CD4-positive, alpha-beta T cell (primary cell): ENCODE measurements around the gene DOLPP1. TPM values are rescaled to one million over a fixed set of nuclear protein-coding genes. Genes with fewer than 3 reads are reported as not detected.

Experiments used
- ATAC-seq: fragments of 200-7000 bp; cut with Tn5 transposase; one replicate; pipeline ENCODE4 v1.10.0; 2022; ENCODE audit warnings: mild to moderate bottlenecking; ENCODE audit not compliant: poor library complexity
- CTCF ChIA-PET: fragments of 350-600 bp; sonication (Branson Sonifier 250); formaldehyde crosslinking; loops from one replicate; lab custom pipeline; 2021; ENCODE audit warnings: antibody characterized with exemption, inconsistent platforms; lab: Charles Lee
- POLR2A ChIA-PET: fragments of 350-600 bp; sonication (Branson Sonifier 250); formaldehyde crosslinking; loops from one replicate; lab custom pipeline; 2021; ENCODE audit warnings: antibody characterized with exemption, inconsistent platforms; lab: Charles Lee
- DNase-seq, 14 experiments: peaks; one replicate each; pipeline ENCODE4 v3.0.0-alpha.2; 2013 to 2020; ENCODE audit warnings: mixed read lengths in 2 of 14
- H3K27ac ChIP-seq, 2 donors: one replicate each; pipeline versions ENCODE4 v1.5.1 to v1.7.0; 2013; ENCODE audit warnings: low read length in 2 of 2, low read depth in 1 of 2, mild to moderate bottlenecking in 1 of 2
- H3K27me3 ChIP-seq, 2 experiments: 1 replicate in 1 of 2; 2 replicates in 1 of 2; pipeline versions ENCODE4 v1.6.1 to v1.7.0; 2013; ENCODE audit warnings: low read length in 2 of 2, control low read depth in 1 of 2, mild to moderate bottlenecking in 1 of 2, moderate library complexity in 1 of 2; ENCODE audit not compliant: insufficient read depth in 2 of 2, control insufficient read depth in 1 of 2
- H3K36me3 ChIP-seq: one replicate; pipeline ENCODE4 v1.6.1; 2013; ENCODE audit warnings: low read length, control low read depth; ENCODE audit not compliant: insufficient read depth
- H3K4me1 ChIP-seq: one replicate; pipeline ENCODE4 v1.6.1; 2013; ENCODE audit warnings: low read length, control low read depth; ENCODE audit not compliant: insufficient read depth
- H3K4me3 ChIP-seq: one replicate; pipeline ENCODE4 v1.5.1; 2013; ENCODE audit warnings: mild to moderate bottlenecking, low read length, moderate library complexity
- H3K9me3 ChIP-seq, 2 experiments: 1 replicate in 1 of 2; 2 replicates in 1 of 2; pipeline versions ENCODE4 v1.6.1 to v1.7.0; 2013; ENCODE audit warnings: low read length in 2 of 2, mild to moderate bottlenecking in 2 of 2, control low read depth in 1 of 2, moderate library complexity in 1 of 2; ENCODE audit not compliant: control insufficient read depth in 1 of 2, insufficient read depth in 1 of 2
- H3K27ac Mint-ChIP-seq: one replicate; pipeline ENCODE4 v1.8.0; 2020; ENCODE audit warnings: mixed read lengths
- H3K27me3 Mint-ChIP-seq: one replicate; pipeline ENCODE4 v1.8.0; 2021; ENCODE audit warnings: mixed read lengths
- H3K36me3 Mint-ChIP-seq: one replicate; pipeline ENCODE4 v1.8.0; 2021; ENCODE audit warnings: low read depth, mixed read lengths
- H3K4me1 Mint-ChIP-seq: one replicate; pipeline ENCODE4 v1.8.0; 2021; ENCODE audit warnings: low read depth, mixed read lengths
- H3K4me3 Mint-ChIP-seq: one replicate; pipeline ENCODE4 v1.8.0; 2020; ENCODE audit warnings: mild to moderate bottlenecking, mixed read lengths
- H3K9me3 Mint-ChIP-seq: one replicate; pipeline ENCODE4 v1.8.0; 2020; ENCODE audit warnings: mixed read lengths
- CTCF ChIP-seq: fragments of 200-600 bp; IDR thresholded peaks from one replicate; pipeline ENCODE4 v1.8.0; 2022; ENCODE audit warnings: antibody characterized with exemption, mild to moderate bottlenecking
- intact Hi-C, 2 experiments: fragments of 100-400 bp; cut with DNase I in 1 of 2; cut with micrococcal nuclease in 1 of 2; formaldehyde crosslinking; loops; one replicate each; pipeline versions ENCODE4 v1.15.1 to v1.9.0; 2023 to 2025; cut with DNase I, micrococcal nuclease
- total RNA-seq, 174 experiments: library from RNA in 2 of 174; stranded (reverse) in 2 of 174; gene quantifications; one replicate each; pipeline ENCODE4 v1.2.3 and lab custom pipeline; 2021 to 2026

The DOLPP1 gene
- total RNA-seq, 2 experiments from 2014 or later = 2.7 to 3.6 TPM

GRCh38 chr9:129093602-129094386 is 12.9 kb downstream of the DOLPP1 start:
- Mint-ChIP-seq H3K27me3 (no peaks in the 10 kb centered on the region), H3K4me3 (no peak overlapping the region), H3K27ac (no peak overlapping the region), H3K36me3 (peaks cover 14% of the 10 kb centered on the region), H3K9me3 (no peaks in the 10 kb centered on the region), H3K4me1 (no peaks in the 10 kb centered on the region)
- DNase-seq = no peak
- POLR2A ChIA-PET = interaction anchor here (1.9 kb wide), 1 partner anchor 13 kb away, joined by 4 read pairs; the partner anchor contains the start of gene DOLPP1
- no peak overlapping the region for H3K27ac ChIP-seq
- no peak for TF ChIP-seq CTCF
- CTCF ChIA-PET = no interaction called here
- intact Hi-C loops = no loop called here
- no peaks in the 10 kb centered on the region for H3K27me3 ChIP-seq
- no peaks in the 10 kb centered on the region for H3K4me1 ChIP-seq
- no peak for ATAC-seq
- H3K36me3 ChIP-seq = peaks cover 16% of the 10 kb centered on the region
- H3K9me3 ChIP-seq = no peaks in the 10 kb centered on the region
- no peak overlapping the region for H3K4me3 ChIP-seq

GRCh38 chr9:129094387-129095169 is 13.7 kb downstream of the DOLPP1 start:
- H3K27ac Mint-ChIP-seq = no peak overlapping the region
- no peaks in the 10 kb centered on the region for H3K4me1 ChIP-seq
- H3K4me1 Mint-ChIP-seq = no peaks in the 10 kb centered on the region
- no peak overlapping the region for H3K27ac ChIP-seq
- intact Hi-C loops = no loop called here
- no peaks in the 10 kb centered on the region for H3K9me3 ChIP-seq
- CTCF ChIA-PET = no interaction called here
- TF ChIP-seq CTCF = no peak
- no peaks in the 10 kb centered on the region for H3K9me3 Mint-ChIP-seq
- POLR2A ChIA-PET = interaction anchor here (1.9 kb wide), 1 partner anchor 13 kb away, joined by 4 read pairs; the partner anchor contains the start of gene DOLPP1
- ATAC-seq (no peak), DNase-seq (no peak)
- peaks cover 10% of the 10 kb centered on the region for H3K36me3 Mint-ChIP-seq
- H3K36me3 ChIP-seq = peaks cover 8% of the 10 kb centered on the region
- no peaks in the 10 kb centered on the region for H3K27me3 ChIP-seq
- H3K4me3 ChIP-seq = no peak overlapping the region
- no peak overlapping the region for H3K4me3 Mint-ChIP-seq
- no peaks in the 10 kb centered on the region for H3K27me3 Mint-ChIP-seq

- no peak overlapping the region for H3K4me3 Mint-ChIP-seq
- intact Hi-C loops = no loop called here
- DNase-seq (no peak), ATAC-seq (no peak)
- TF ChIP-seq CTCF = no peak
- H3K4me1 Mint-ChIP-seq = no peaks in the 10 kb centered on the region
- H3K27ac ChIP-seq = no peak overlapping the region
- ChIA-PET POLR2A (interaction anchor here (0.5 to 1.9 kb wide), 2 partner anchors 14 to 21 kb away, joined by 4 to 7 read pairs; partner anchors contain the start of gene DOLPP1), CTCF (no interaction called here)
- no peak overlapping the region for H3K27ac Mint-ChIP-seq
- no peaks in the 10 kb centered on the region for H3K9me3 Mint-ChIP-seq
- H3K27me3 ChIP-seq = no peaks in the 10 kb centered on the region
- H3K27me3 Mint-ChIP-seq = no peaks in the 10 kb centered on the region
- H3K4me1 ChIP-seq = no peaks in the 10 kb centered on the region
- no peak overlapping the region for H3K4me3 ChIP-seq
- peaks cover 2% of the 10 kb centered on the region for H3K36me3 ChIP-seq
- H3K36me3 Mint-ChIP-seq = peaks cover 4% of the 10 kb centered on the region
- H3K9me3 ChIP-seq = no peaks in the 10 kb centered on the region
Measured at GRCh38 chr9:129095170-129095667, 14.3 kb downstream of the DOLPP1 start.
